Stimulated activated CD4-positive, alpha-beta T cell treated with anti-CD3 and anti-CD28 coated beads, Interleukin-15, amount 100 ng/mL, for 1 hour (primary cell): ENCODE data around the gene KCNN1.
"Not testable (repeated sequence)": the region's sequence is repeated elsewhere in the genome, so short reads cannot be mapped to it uniquely, and the experiment has no call there.

Experiments
- DNase-seq, 2 donors: peaks; one replicate each; pipeline ENCODE4 v3.0.0-alpha.2; 2020; ENCODE audit warnings: low read depth in 1 of 2, low spot score in 1 of 2

Gene KCNN1

GRCh38 chr19:17966550-17967256 is at the start of gene KCNN1:
Gene KCNN1, plus strand, starts transcription at chr19:17967107. Its CDS starts 6,782 bp downstream, at chr19:17973889.
- DNase-seq: no peak

DNA sequence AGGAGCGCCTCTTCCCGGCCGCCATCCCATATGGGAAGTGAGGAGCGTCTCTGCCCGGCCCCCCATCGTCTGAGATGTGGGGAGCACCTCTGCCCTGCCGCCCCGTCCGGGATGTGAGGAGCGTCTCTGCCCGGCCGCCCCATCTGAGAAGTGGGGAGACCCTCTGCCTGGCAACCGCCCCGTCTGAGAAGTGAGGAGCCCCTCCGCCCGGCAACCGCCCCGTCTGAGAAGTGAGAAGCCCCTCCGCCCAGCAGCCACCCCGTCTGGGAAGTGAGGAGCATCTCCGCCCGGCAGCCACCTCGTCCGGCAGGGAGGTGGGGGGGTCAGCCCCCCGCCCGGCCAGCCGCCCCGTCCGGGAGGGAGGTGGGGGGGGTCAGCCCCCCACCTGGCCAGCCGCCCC is 48.8 kb upstream of the KCNN1 start:
- DNase-seq: not testable (repeated sequence)

GRCh38 chr19:17919122-17919521 is 47.8 kb upstream of the KCNN1 start:
- DNase-seq: not testable (repeated sequence)

DNA sequence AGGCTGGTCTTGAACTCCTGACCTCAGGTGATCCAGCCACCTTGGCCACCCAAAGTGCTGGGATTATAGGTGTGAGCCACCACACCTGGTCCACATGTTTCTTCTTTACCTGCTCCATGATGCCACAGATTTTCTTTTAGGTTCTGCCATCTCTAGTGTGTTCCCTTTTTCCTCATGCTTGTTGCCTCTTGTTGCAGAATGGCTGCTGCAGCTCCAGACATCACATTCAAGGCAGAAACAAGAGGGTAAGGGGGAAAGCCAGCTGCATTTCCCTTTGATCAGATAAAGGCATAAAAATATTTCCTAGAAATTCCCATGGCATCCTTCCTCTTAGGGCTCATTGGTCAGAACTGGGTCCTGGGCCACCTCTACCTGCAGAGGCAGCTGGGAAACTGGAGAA is 46.4 kb upstream of the KCNN1 start:
- no peak for DNase-seq

GRCh38 chr19:17922138-17922537 is 44.8 kb upstream of the KCNN1 start:
- no peak for DNase-seq

DNA sequence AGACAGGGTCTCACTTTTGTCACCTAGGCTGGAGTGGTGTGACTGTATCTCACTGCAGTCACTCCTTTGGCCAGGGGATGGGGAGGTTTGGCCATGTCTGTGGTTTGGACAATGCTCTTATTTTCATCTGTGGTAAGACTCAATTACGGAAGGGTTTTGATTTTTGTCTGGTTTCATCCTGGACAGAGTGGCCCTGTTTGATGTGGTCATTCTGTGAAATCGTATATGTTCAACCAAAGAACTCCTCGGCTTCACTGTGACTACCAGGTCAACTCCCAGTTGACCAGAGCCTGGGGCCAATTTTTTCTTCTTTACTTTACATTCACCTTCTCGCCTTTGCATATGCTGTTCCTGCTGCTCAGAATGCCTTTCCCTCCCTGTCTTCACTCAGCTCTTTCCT is 40.9 kb upstream of the KCNN1 start:
- no peak for DNase-seq

GRCh38 chr19:17929056-17929455 is 37.9 kb upstream of the KCNN1 start:
- no peak for DNase-seq

DNA sequence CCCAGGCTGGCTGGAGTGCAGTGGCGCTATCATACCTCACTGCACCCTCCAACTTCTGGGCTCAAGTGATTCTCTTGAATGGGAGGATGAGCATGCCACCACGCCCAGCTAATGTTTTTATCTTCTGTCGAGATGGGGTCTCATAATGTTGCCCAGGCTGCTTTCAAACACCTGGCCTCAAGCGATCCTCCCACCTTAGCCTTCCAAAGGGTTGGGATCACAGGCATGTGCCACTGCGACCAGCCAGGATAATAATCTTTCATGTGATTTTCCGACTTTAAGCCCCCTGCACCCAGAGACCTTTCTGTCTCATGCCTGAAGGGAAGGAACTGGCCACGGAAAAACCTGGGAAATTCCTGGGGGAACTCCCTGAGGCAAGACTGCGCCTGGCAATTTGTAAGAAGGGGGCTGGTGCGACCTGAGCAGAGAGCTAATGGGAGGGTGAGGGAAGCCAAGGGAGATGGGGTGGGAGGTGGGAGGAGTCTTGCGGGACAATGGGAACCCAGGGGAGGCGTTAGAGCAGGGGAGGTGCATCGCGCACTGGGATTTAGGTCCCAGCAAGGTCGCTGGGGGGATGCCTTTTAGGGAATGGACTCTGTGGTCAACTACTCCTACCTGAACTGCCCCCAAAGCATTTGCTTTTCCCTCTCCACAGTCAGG is 35.2 kb upstream of the KCNN1 start:
- no peak for DNase-seq

- peak; percentile 86 to 88 for DNase-seq
Observed at GRCh38 chr19:17932485-17933338, 34.2 kb upstream of the KCNN1 start, which contains the start of gene CCDC124. Gene CCDC124, plus strand, starts transcription at chr19:17933015. Its CDS starts 3,406 bp downstream, at chr19:17936421.

DNA sequence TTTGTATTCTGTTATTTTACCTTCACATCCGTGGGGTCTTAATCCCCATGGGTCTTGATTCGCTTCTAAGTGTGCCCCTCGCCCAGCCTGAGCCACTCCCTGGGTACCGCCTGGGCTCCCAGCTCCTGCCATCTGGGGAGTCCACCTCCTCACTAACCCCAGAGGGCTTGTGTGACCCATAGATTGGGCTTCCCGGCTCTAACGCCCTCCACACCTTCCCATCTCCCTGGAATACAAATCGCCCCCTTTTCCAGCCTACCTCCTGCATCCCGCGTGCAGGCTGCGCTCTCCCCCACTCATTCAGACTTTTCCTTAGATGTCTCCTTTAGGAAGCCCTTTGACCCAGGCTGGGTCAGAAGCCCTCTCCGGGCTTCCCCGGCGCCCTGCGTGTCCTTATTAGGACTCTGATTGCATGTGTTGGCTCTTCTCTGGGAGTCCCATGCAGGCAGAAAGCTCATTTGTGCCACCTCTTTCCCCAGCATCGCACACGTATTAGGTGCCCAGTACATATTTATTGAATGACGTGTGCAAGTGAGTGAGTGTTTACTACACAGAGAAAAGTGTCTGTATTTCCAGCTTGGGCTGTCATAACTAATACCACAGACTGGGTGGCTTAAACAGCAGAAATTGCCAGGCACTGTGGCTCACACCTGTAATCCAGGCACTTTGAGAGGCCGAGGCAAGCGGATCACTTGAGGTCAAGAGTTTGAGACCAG is 33.3 kb upstream of the KCNN1 start:
- DNase-seq: no peak

DNA sequence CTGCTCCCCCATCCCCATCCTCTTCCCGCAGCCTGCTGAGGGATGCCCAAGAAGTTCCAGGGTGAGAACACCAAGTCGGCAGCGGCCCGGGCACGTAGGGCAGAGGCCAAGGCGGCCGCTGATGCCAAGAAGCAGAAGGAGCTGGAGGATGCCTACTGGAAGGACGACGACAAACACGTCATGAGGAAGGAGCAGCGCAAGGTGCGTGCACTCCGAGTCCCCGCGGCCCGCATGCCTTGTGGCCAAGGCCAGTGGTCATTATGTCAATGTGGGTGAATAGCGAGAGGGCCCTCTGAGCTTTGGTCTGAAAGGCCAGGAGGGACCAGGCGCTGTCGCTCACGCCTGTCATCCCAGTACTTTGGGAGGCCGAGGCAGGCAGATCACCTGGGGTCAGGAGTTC is 30.5 kb upstream of the KCNN1 start:
- no peak for DNase-seq

GRCh38 chr19:17937371-17937900 is 29.5 kb upstream of the KCNN1 start:
- DNase-seq: no peak

DNA sequence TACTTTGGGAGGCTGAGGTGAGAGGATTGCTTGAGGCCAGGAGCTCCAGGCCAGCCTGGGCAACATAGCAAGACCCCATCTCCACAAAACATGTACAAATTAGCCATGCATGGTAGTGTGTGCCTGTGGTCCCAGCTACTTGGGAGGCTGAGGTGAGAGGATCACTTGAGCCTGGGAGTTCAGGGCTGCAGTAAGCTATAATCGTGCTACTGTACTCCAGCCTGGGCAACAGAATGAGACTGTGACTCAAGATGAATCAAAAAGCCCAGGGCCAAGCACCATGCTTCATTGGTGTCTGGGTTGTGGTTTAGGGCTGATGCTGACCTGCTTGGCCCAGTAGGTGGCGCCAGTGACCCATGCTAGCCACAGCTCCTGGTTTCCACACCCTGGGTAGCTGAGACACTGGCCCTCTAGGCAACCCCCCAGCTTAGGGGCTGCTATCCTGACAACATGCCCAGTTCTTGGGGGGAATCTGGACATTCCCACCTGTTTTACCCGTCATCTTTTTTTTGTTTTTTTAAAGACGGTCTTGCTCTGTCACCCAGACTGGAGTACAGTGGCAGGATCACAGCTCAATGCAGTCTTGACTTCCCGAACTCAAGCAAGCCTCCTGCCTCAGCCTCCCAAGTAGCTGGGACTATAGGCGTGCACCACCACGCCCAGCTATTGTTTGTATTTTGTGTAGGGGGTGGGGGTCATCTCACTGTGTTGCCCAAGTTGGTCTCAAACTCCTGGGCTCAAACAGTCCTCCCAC is 28.6 kb upstream of the KCNN1 start:
- peak; percentile 63 to 74 for DNase-seq

- DNase-seq: no peak
Observed at GRCh38 chr19:17942181-17942580, 24.7 kb upstream of the KCNN1 start.

DNA sequence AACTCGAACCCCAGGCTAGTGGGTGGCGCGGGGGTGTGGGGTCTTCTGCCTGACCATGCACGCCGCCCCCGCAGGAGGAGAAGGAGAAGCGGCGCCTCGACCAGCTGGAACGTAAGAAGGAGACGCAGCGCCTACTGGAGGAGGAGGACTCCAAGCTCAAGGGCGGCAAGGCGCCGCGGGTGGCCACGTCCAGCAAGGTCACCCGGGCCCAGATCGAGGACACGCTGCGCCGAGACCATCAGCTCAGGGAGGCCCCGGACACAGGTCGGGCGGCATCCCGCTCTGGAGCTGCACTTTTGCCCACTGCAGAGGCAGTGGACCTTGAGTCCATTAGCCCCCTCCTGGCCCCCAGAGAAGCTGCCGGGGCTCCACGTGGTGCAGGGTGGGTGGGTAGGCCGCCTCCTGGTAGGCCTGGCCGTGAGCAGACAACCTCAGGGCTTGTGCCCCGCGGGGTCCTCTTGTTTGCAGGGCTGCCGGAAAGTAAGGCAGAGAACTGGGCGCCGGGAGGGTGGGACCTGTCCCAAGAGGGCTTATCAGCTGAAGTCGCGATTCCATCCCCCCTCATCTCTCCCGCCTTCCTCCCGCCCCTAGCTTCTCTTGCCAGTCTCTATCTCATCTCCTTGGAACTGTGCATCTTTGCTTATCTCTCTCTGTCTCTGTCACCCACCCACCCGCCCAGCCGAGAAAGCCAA is 24.2 kb upstream of the KCNN1 start:
- DNase-seq: no peak

- DNase-seq: no peak
Observed at GRCh38 chr19:17943274-17944221, 23.4 kb upstream of the KCNN1 start.

GRCh38 chr19:17944301-17944700 is 22.6 kb upstream of the KCNN1 start:
- DNase-seq: no peak

DNA sequence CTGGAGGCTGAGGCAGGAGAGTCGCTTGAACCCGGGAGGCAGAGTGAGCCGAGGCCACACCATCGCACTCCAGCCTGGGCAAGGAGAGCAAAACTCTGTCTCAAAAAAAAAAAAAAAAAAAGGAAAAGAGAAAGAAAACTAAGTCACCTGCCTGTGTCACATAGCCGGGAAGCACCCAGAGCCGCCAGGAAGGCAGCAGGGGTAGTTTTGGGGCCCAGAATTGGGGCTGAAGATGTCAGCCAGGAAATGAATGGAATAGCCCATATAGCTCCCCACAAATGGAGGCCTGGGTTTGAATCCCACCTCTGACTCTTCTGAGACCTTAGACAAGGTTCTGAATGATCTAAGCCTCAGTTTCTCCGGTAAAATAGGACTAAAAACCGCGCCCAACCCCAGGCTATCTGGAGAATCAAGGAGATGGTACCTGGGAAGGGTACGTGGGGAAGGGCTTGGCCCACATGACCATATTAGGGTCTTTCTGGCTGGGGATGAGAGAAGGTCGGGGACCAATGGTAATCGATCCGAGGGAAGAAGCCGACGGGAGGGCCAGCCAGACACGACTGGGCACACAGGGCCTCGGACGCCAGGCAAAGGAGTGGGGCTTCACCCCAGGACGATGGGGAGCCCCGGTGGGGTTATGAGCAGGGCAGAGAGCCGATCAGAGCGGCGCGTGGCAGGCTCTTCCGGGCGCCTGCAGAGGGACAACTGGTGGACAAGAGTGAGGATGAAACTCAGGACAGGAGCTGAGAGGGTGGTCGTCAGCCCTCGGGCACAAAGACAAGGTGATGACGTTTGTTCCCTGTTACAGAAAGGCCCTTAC is 19.7 kb upstream of the KCNN1 start:
- no peak for DNase-seq
